Measurements from ENCODE around the gene TNFRSF14. TPM values are rescaled to one million over a fixed set of nuclear protein-coding genes. Genes with fewer than 3 reads are reported as not detected.

Gene TNFRSF14
- total and polyA plus RNA-seq, 9 of the 15 experiments (the other 6 are each of a cell fraction or from before 2014, with no cell fraction given): 0.11 to 2.3 (median 0.68) TPM; not detected in 2

- Histone ChIP-seq H4K20me1 (replicated peaks; ENCODE audit: control insufficient read depth, insufficient read depth, low read length) (no peaks in the 10 kb centered on the region), H3K9me1 (ENCODE audit: control insufficient read depth, insufficient read depth, low read length) (no peaks in the 10 kb centered on the region), H3K79me2 (ENCODE audit: control insufficient read depth, insufficient read depth, low read length) (peaks cover 8% of the 10 kb centered on the region; the same call in 1 of the 3 replicates), H3K27ac (ENCODE audit: extremely low read depth, low read depth, low read length) (no peak overlapping the region), H3K4me2 (ENCODE audit: insufficient read depth, low read length) (no peak overlapping the region), H2AFZ (ENCODE audit: low read depth, low read length) (no peak overlapping the region), H3K27me3 (ENCODE audit: control insufficient read depth in 2 of 2, insufficient read depth in 2 of 2, low read length in 2 of 2) (peaks cover 0 to 4% of the 10 kb centered on the region in 2 experiments; a peak in 1 of 5 replicates), H3K9ac (ENCODE audit: insufficient read depth in 1 of 2, low read depth in 2 of 2, low read length in 2 of 2) (peak overlapping the region in 1 of 2 experiments; percentile 94; a peak in 2 of 4 replicates), H3K36me3 (ENCODE audit: control insufficient read depth, insufficient read depth, low read length) (0 out of 3 replicates have a peak, but pooled peaks cover 4% of the 10 kb centered on the region), H3K4me1 (replicated peaks in 1 of 2; ENCODE audit: control insufficient read depth in 2 of 2, insufficient read depth in 2 of 2, low read length in 2 of 2) (peaks cover 20 to 62% of the 10 kb centered on the region in 2 experiments), H3K4me3 (no peak overlapping the region), H3K9me3 (replicated peaks; ENCODE audit: control insufficient read depth, insufficient read depth, low read depth, low read length) (no peaks in the 10 kb centered on the region)
- intact Hi-C loops (cut with micrococcal nuclease): loop anchor here (2.0 to 5.0 kb wide), 2 partner anchors 41 to 55 kb away; no protein-coding TSS in a partner anchor
- no peak for DNase-seq (ENCODE audit: extremely low read depth in 1 of 4, low spot score in 3 of 4)
- ChIA-PET POLR2A (interaction anchor here (0.6 to 3.0 kb wide), 4 partner anchors 12 to 184 kb away, joined by 3 to 9 read pairs (median 3); no protein-coding TSS in a partner anchor), CTCF (ENCODE audit: low intra/inter-chr PET ratio) (no interaction called here)
- in situ Hi-C loops (cut with MboI): no loop called here
- ATAC-seq: no peak
- BruUV-seq (replicated peaks): no TSS peak
- 81% methylated on average over 18 of the region's 19 CpGs for WGBS (ENCODE audit: insufficient coverage, low coverage, missing lambda C conversion rate)
- no peak for FAIRE-seq
- TF ChIP-seq FOS (IDR thresholded peaks at IDR 0.05; ENCODE audit: extremely low read depth, insufficient read length): no peak
- no peak for TF ChIP-seq ZNF75A (CRISPR knock-in tag; IDR thresholded peaks at IDR 0.05)
- TF ChIP-seq, protein P1, sequence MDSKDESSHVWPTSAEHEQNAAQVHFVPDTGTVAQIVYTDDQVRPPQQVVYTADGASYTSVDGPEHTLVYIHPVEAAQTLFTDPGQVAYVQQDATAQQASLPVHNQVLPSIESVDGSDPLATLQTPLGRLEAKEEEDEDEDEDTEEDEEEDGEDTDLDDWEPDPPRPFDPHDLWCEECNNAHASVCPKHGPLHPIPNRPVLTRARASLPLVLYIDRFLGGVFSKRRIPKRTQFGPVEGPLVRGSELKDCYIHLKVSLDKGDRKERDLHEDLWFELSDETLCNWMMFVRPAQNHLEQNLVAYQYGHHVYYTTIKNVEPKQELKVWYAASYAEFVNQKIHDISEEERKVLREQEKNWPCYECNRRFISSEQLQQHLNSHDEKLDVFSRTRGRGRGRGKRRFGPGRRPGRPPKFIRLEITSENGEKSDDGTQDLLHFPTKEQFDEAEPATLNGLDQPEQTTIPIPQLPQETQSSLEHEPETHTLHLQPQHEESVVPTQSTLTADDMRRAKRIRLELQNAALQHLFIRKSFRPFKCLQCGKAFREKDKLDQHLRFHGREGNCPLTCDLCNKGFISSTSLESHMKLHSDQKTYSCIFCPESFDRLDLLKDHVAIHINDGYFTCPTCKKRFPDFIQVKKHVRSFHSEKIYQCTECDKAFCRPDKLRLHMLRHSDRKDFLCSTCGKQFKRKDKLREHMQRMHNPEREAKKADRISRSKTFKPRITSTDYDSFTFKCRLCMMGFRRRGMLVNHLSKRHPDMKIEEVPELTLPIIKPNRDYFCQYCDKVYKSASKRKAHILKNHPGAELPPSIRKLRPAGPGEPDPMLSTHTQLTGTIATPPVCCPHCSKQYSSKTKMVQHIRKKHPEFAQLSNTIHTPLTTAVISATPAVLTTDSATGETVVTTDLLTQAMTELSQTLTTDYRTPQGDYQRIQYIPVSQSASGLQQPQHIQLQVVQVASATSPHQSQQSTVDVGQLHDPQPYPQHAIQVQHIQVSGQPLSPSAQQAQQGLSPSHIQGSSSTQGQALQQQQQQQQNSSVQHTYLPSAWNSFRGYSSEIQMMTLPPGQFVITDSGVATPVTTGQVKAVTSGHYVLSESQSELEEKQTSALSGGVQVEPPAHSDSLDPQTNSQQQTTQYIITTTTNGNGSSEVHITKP (IDR thresholded peaks at IDR 0.05; ENCODE audit: partially characterized antibody): no peak
- TF ChIP-seq ZNF239 (CRISPR knock-in tag; IDR thresholded peaks at IDR 0.05): no peak
- no peak for TF ChIP-seq ZBTB1 (CRISPR knock-in tag; IDR thresholded peaks at IDR 0.05; ENCODE audit: borderline replicate concordance, low read depth)
- no peak for TF ChIP-seq EP400 (IDR thresholded peaks at IDR 0.05)
- TF ChIP-seq PTRF (tag; IDR thresholded peaks at IDR 0.05): no peak
- no peak for TF ChIP-seq CREB1 (IDR thresholded peaks at IDR 0.05)
- TF ChIP-seq CREB1 (CRISPR knock-in tag; IDR thresholded peaks at IDR 0.05): no peak
- TF ChIP-seq CLOCK (CRISPR knock-in tag; IDR thresholded peaks at IDR 0.05; ENCODE audit: borderline replicate concordance): no peak
- no peak for TF ChIP-seq CBX8 (IDR thresholded peaks at IDR 0.05; ENCODE audit: borderline replicate concordance, extremely low read depth, low read depth, low read length, poor library complexity, severe bottlenecking)
- TF ChIP-seq HDAC6 (IDR thresholded peaks at IDR 0.05; ENCODE audit: low read depth, low read length): no peak
- TF ChIP-seq ATF4 (CRISPR knock-in tag; IDR thresholded peaks at IDR 0.05): no peak
Measured at GRCh38 chr1:2587860-2588571, 31.8 kb downstream of the TNFRSF14 start.
